ENCODE data around the gene TGFBR1.

Gene TGFBR1

DNA sequence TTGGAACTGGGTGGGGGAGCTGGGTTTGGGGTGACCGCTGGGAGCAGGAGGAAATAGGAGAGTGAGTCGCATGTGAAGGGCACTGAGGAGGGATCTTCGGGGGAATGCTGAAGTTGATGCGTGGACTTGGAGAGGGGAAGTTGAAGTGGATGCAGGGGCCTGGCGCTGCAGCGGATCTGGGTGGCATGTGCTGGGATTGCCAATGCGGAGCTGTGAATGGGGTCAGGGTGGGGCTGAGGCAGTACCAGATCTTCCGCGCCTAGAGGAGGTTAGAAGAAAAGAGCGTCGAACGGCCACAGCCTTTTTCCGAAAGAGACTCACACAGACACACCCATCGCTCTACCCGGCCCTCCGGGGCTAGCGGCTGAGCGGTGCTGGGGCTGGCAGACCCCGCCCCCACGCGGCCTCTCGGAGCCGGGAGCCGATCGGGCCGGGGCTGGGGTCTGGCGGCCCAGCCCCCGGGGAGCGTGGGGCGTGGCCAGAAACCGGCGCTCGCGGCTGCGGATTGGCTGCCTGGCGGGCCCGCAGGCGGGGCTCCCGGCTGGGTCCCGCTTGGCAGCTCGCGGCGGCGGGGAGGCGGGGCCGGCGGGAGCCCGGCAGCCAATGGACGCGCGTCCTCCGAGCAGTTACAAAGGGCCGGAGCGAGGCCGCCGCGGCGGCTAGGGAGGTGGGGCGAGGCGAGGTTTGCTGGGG is at the start of gene TGFBR1:
TGFBR1 (plus strand) TSS at position 655 of the 693 bp plus-strand sequence. CDS start 93 bp downstream, outside the sequence.
- DNase-seq, result peak; percentile 92

DNA sequence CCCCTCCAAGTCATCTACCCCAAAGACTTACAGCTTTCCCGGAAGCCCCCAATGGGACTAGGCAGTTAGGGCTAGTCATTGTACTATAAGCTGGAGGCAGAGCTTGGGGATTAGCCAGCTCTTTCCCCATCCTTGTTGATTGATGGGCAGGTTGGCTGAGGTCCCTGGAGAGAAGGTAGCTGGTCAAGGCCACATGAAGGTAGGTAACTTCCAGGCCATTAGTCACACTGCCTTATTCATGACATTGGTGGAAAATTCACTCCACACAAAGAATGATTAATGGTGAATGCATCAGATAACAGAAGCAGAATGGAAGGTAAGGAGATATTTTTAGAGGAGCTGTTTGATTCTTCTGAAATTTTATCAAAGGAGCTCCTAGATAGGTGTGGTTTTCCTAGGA is 49.5 kb upstream of the TGFBR1 start:
- no peak for DNase-seq

- DNase-seq, result no peak
Measured at GRCh38 chr9:99056186-99056585, 48.7 kb upstream of the TGFBR1 start.

GRCh38 chr9:99056886-99057664 is 47.8 kb upstream of the TGFBR1 start:
- DNase-seq, result no peak

- peak; percentile 79 for DNase-seq
Measured at GRCh38 chr9:99057665-99058625, 47.0 kb upstream of the TGFBR1 start.

GRCh38 chr9:99058964-99059921 is 45.7 kb upstream of the TGFBR1 start:
- no peak for DNase-seq

- DNase-seq, result no peak
Measured at GRCh38 chr9:99060621-99061020, 44.3 kb upstream of the TGFBR1 start.

DNA sequence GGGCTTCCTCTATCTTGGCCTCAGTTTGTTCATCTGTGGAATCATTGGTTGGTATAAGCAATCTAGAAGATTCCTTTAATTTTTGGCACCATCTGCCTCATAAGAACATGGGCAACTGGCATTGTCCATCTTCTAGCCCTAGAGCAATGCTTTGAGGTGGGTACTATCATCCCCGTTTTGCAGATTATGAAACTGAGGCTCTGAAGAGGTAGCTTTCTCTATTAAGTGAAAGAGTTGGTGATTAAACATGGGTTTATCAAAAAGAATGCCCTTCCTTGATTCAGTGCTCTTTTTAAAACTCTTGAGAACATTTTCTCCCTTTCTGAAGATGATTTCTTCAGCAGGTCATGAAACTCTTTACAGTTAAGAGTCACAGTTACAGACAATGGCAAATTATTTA is 42.4 kb upstream of the TGFBR1 start:
- no peak for DNase-seq

GRCh38 chr9:99063522-99063921 is 41.4 kb upstream of the TGFBR1 start:
- no peak for DNase-seq

GRCh38 chr9:99066571-99066970 is 38.3 kb upstream of the TGFBR1 start:
- DNase-seq, result no peak

DNA sequence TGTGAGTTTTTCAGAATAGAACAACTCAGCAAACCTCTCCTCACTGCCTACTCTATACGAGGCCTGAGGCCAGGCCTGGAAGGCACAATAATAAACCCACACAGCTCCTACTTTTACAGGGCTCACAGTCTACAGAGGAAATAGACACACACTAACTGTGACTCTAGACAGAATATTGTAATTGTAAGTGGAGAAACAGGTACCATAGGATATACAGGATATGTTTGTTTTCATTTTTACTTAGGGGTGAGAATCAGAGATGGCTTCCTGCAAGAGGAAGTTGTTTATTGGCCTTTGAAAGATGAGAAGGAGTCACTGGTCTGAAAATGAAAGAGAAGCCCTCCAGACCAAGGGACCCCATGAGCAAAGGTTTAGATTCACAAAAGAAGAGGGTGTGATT is 35.8 kb upstream of the TGFBR1 start:
- no peak for DNase-seq

- no peak for DNase-seq
Measured at GRCh38 chr9:99069546-99069945, 35.4 kb upstream of the TGFBR1 start.

DNA sequence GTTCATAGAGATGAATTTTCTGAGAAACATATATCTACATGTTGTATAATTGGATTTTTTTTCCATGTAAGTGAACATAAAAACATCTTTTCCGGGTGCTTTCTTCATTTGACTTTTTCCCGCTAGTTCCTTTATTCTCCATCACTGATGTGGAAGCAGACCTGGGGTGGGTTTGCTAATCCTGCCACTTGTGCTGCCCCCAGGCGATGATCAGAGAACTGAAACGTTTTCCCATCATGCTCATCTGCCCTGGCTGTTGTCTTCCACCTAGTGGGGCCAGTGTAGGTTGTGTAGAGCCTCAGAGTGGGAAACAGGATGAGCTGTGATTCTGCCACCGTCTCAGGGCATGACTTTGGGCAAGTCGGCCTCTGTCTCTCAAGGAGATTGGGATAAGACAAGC is 34.2 kb upstream of the TGFBR1 start:
- DNase-seq, result no peak

DNA sequence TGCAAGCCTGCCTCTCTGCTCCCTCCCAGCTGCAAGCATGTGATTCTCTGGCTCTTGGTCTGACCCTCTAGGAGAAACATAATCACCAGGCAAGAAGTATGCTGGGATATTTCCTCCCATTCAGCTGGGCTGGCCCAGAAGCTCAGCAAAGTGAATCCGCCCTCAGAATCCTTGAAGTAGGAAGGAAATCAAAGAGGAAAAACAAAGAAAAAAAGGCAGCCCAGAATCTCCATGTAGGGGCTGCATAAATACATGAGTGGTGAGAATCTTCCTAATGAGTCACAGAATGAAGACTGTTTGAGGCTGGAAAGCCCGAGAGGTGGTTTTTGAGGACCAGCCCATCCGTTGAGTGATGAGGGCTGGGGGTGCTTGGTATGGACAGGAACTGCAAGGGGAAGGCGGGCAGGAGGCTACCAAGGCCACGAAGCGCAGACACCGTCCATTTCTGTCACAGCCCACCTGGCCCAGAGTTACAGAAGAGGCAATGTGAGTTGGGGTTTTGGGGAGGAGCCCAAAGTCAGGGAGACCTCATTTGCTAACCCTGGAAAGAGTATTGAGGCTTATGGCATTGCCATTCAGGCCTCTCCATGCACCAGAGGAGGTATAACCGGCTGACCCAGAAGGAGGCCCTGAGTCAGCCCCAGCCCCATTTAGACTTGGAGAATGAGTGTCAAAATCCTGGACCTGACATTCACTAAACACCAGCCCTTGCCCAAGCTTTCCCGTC is 33.4 kb upstream of the TGFBR1 start:
- no peak for DNase-seq

GRCh38 chr9:99072040-99072394 is 32.9 kb upstream of the TGFBR1 start:
- no peak for DNase-seq

DNA sequence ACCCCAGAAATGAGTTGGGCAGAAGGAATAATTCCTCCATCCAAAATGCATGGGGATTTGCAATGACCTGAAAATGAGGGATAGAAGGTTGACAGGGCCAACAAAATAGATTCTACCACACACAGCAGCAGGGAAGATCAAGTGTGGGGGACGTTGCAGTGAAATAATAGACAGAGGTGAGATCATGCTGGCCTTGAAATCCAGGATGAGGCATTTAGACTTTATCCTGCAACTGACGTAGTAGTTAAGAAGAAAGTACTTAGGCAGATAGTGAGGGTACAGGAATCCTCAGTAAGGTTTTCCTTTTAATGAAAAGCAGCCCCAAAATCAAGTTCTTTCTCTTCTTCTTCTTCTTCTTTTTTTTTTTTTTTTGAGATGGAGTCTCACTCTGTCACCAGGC is 31.6 kb upstream of the TGFBR1 start:
- DNase-seq, result no peak

- DNase-seq, result no peak
Measured at GRCh38 chr9:99073985-99074901, 30.7 kb upstream of the TGFBR1 start.

DNA sequence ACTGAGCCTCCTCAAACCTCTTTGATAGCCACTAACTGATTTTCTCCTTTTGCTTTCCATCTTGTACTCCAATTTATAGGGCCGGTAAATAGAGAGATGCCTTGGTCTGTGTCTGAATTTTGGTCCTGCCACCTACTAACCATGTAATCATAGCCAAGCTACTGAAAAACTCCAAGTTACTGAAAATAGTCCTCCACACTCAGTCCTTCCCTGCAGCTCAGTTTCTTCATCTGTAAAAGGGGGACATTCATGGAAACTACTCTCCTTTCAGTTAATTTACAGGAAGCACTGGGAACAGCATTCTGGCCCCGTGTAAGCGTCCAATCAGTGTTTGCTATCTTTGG is 30.0 kb upstream of the TGFBR1 start:
- no peak for DNase-seq

GRCh38 chr9:99075246-99075912 is 29.5 kb upstream of the TGFBR1 start:
- DNase-seq, result no peak

DNA sequence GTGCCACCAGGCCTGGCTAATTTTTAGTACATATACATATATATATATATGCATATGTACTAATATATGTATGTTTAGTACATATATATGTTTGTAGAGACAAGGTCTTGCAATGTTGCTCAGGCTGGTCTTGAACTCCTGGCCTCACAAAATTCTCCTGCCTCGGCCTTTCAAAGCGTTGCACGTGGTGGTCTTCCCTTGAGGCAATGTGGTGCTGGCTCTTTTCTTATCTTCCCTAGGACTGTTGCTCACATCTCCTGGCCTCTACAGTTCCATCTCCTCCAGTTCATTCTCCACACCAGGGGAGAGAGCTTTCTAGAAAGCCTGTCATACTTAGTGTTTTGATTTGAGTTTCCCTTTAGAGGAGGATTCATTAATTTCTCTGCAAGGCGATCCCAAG is 28.9 kb upstream of the TGFBR1 start:
- DNase-seq, result no peak
